Activated CD4-positive, alpha-beta T cell treated with anti-CD3 and anti-CD28 coated beads, Interleukin-2, amount 50 U/mL, for 24 hours (primary cell): ENCODE measurements around the gene EEF1A2.
"Not testable (repeated sequence)": the region's sequence is repeated elsewhere in the genome, so short reads cannot be mapped to it uniquely, and the experiment has no call there.

Source experiments
- DNase-seq, 2 donors: peaks; one replicate each; pipeline ENCODE4 v3.0.0-alpha.2; 2020; ENCODE audit warnings: low read depth in 1 of 2, low spot score in 1 of 2

EEF1A2 gene

GRCh38 chr20:63520934-63521601, 22.2 kb upstream of the EEF1A2 start:
- DNase-seq: peak in 1 of 2 donors; percentile 50

GRCh38 chr20:63520504-63520933, 21.6 kb upstream of the EEF1A2 start, which contains the start of gene PPDPF:
Gene PPDPF (plus strand): TSS chr20:63520765. CDS start chr20:63521309, 544 bp downstream.
- DNase-seq: peak; percentile 72 to 80

- no peak for DNase-seq
These were observed 21.0 kb upstream of the EEF1A2 start for GRCh38 chr20:63519668-63520503.

- no peak for DNase-seq
These were observed 20.2 kb upstream of the EEF1A2 start for GRCh38 chr20:63518946-63519667.

- DNase-seq: no peak
These were observed 19.5 kb upstream of the EEF1A2 start for GRCh38 chr20:63518351-63518861.

- no peak for DNase-seq
These were observed 18.8 kb upstream of the EEF1A2 start for GRCh38 chr20:63517376-63518309.

GRCh38 chr20:63514520-63514919, 15.6 kb upstream of the EEF1A2 start:
- DNase-seq: not testable (repeated sequence)

- no peak for DNase-seq
These were observed 14.3 kb upstream of the EEF1A2 start for GRCh38 chr20:63513207-63513606.

- DNase-seq: no peak
These were observed 10.2 kb upstream of the EEF1A2 start for GRCh38 chr20:63509088-63509564.

GRCh38 chr20:63508072-63508768, 9.3 kb upstream of the EEF1A2 start:
- no peak for DNase-seq

- DNase-seq: no peak
These were observed 8.3 kb upstream of the EEF1A2 start for GRCh38 chr20:63507083-63507743.

GRCh38 chr20:63505723-63506122, 6.8 kb upstream of the EEF1A2 start:
- DNase-seq: no peak

GRCh38 chr20:63505281-63505680, 6.4 kb upstream of the EEF1A2 start:
- no peak for DNase-seq

GRCh38 chr20:63504642-63505041, 5.8 kb upstream of the EEF1A2 start:
- no peak for DNase-seq

GRCh38 chr20:63503524-63503923, 4.6 kb upstream of the EEF1A2 start:
- DNase-seq: no peak

- DNase-seq: no peak
These were observed 3.8 kb upstream of the EEF1A2 start for GRCh38 chr20:63502671-63503172.

GRCh38 chr20:63501818-63502670, 3.2 kb upstream of the EEF1A2 start:
- no peak for DNase-seq
